ENCODE data around the gene MOGAT2. TPM values are rescaled to one million over a fixed set of nuclear protein-coding genes. Genes with fewer than 3 reads are reported as not detected.

The MOGAT2 gene
- total RNA-seq, 1 donor from 2014 or later: not detected

DNA sequence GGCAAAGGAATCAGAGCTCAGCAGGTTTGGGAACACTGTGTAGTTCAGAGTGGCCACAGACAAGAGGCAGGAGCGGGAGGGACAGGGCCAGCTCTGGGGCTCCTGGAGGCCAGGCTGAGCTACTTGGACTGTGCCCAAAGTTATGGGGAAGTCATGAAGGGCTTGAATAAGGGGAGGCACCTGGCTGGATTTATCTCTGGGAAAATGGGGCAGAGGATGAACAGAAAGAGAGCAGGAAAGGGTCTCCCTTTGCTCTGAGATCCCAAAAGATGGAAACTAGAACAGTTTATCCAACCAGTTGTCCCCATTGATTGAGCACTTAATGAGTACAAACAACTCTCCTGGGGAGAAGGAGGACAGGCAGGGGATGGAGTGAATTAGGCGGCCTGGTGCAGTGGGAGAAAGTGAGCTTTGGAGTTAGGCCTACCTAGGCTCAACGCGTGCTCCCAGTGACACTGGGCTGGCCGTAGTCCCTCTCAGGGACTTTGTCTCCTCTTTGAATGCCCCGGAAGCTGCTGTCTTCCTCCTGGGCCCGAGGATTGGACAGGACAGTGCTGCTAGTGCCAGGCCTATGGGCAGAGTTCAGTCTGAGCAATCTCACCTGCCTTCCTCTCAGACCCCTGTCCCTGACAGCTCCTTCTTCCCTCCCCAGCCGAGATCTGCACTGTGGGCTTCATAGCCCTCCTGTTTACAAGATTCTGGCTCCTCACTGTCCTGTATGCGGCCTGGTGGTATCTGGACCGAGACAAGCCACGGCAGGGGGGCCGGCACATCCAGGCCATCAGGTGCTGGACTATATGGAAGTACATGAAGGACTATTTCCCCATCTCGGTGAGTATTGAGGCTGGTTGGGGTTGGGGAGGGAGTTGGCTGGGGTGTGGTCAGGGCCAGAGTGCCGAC lies 2.0 kb downstream of the MOGAT2 start:
- peaks cover 38% of the 10 kb centered on the region for H3K27me3 Mint-ChIP-seq (ENCODE audit: low read depth, unreplicated experiment)

DNA sequence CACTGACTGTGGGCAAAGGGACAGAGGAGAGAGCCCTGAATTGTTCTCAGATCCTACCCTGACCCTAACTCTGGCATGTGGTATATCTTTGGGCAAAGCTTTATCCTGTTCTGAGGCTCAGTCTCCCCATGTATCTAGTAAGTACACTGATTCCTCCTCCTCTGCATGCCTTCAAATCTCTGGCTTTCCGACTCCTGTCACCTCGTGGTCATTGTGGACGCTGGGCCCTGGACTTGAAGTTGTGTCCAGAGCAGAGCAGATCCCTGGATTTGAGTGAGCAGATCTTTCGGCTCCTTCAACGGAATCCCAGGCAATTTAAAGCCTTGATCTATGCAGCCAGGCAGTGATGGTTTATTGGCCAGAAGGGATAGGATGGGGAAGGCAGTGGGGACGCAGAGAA lies 3.0 kb downstream of the MOGAT2 start:
- Histone ChIP-seq H3K27me3 (ENCODE audit: insufficient read depth, low read length) (peaks cover 11% of the 10 kb centered on the region), H3K4me2 (ENCODE audit: low read length) (no peak overlapping the region), H2AFZ (ENCODE audit: low read depth, low read length) (no peak overlapping the region), H3K36me3 (ENCODE audit: insufficient read depth, low read length) (no peaks in the 10 kb centered on the region), H3K4me3 (ENCODE audit: insufficient read depth, low read depth, low read length) (no peak overlapping the region), H3K79me2 (ENCODE audit: insufficient read depth, low read length) (no peaks in the 10 kb centered on the region), H3K27ac (ENCODE audit: low read depth, low read length) (no peak overlapping the region), H3K9me3 (ENCODE audit: insufficient read depth, low read depth, low read length) (no peaks in the 10 kb centered on the region), H3K4me1 (ENCODE audit: insufficient read depth, low read length) (no peaks in the 10 kb centered on the region), H3K9ac (ENCODE audit: low read length) (no peak overlapping the region), H4K20me1 (ENCODE audit: insufficient read depth, low read length) (no peaks in the 10 kb centered on the region)
- Mint-ChIP-seq H3K36me3 (ENCODE audit: low read depth, unreplicated experiment) (peaks cover 2% of the 10 kb centered on the region), H3K27me3 (ENCODE audit: low read depth, unreplicated experiment) (peaks cover 38% of the 10 kb centered on the region), H3K4me1 (ENCODE audit: low read depth, unreplicated experiment) (peaks cover 5% of the 10 kb centered on the region), H3K9me3 (ENCODE audit: unreplicated experiment) (no peaks in the 10 kb centered on the region), H3K27ac (ENCODE audit: unreplicated experiment) (no peak overlapping the region), H3K4me3 (ENCODE audit: unreplicated experiment) (no peak overlapping the region)
- FAIRE-seq (no peak), DNase-seq (ENCODE audit: low read depth) (no peak)
- no peak for TF ChIP-seq EZH2 (IDR thresholded peaks at IDR 0.05; ENCODE audit: insufficient read depth, low read length)
- TF ChIP-seq, protein P1, sequence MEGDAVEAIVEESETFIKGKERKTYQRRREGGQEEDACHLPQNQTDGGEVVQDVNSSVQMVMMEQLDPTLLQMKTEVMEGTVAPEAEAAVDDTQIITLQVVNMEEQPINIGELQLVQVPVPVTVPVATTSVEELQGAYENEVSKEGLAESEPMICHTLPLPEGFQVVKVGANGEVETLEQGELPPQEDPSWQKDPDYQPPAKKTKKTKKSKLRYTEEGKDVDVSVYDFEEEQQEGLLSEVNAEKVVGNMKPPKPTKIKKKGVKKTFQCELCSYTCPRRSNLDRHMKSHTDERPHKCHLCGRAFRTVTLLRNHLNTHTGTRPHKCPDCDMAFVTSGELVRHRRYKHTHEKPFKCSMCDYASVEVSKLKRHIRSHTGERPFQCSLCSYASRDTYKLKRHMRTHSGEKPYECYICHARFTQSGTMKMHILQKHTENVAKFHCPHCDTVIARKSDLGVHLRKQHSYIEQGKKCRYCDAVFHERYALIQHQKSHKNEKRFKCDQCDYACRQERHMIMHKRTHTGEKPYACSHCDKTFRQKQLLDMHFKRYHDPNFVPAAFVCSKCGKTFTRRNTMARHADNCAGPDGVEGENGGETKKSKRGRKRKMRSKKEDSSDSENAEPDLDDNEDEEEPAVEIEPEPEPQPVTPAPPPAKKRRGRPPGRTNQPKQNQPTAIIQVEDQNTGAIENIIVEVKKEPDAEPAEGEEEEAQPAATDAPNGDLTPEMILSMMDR (IDR thresholded peaks at IDR 0.05; ENCODE audit: insufficient read depth, low read depth, low read length): no peak

More for the DNA sequence above, 2.0 kb downstream of the MOGAT2 start:
- no peak overlapping the region for H3K27ac ChIP-seq (ENCODE audit: low read depth, low read length)
- H3K4me3 Mint-ChIP-seq (ENCODE audit: unreplicated experiment): no peak overlapping the region
- H3K36me3 ChIP-seq (ENCODE audit: insufficient read depth, low read length): no peaks in the 10 kb centered on the region
- H2AFZ ChIP-seq (ENCODE audit: low read depth, low read length): no peak overlapping the region
- peaks cover 11% of the 10 kb centered on the region for H3K27me3 ChIP-seq (ENCODE audit: insufficient read depth, low read length)
- TF ChIP-seq EZH2 (IDR thresholded peaks at IDR 0.05; ENCODE audit: insufficient read depth, low read length): no peak
- TF ChIP-seq, protein P1 (IDR thresholded peaks at IDR 0.05; ENCODE audit: insufficient read depth, low read depth, low read length): no peak
- H3K27ac Mint-ChIP-seq (ENCODE audit: unreplicated experiment): no peak overlapping the region
- H3K9me3 ChIP-seq (ENCODE audit: insufficient read depth, low read depth, low read length): no peaks in the 10 kb centered on the region
- no peak overlapping the region for H3K9ac ChIP-seq (ENCODE audit: low read length)
- H3K4me1 ChIP-seq (ENCODE audit: insufficient read depth, low read length): no peaks in the 10 kb centered on the region
- FAIRE-seq: no peak
- peaks cover 2% of the 10 kb centered on the region for H3K36me3 Mint-ChIP-seq (ENCODE audit: low read depth, unreplicated experiment)
- no peak for DNase-seq (ENCODE audit: low read depth)
- H3K4me2 ChIP-seq (ENCODE audit: low read length): no peak overlapping the region
- H3K4me3 ChIP-seq (ENCODE audit: insufficient read depth, low read depth, low read length): no peak overlapping the region
- H3K4me1 Mint-ChIP-seq (ENCODE audit: low read depth, unreplicated experiment): peaks cover 5% of the 10 kb centered on the region
- no peaks in the 10 kb centered on the region for H3K9me3 Mint-ChIP-seq (ENCODE audit: unreplicated experiment)
- no peaks in the 10 kb centered on the region for H4K20me1 ChIP-seq (ENCODE audit: insufficient read depth, low read length)
- H3K79me2 ChIP-seq (ENCODE audit: insufficient read depth, low read length): no peaks in the 10 kb centered on the region

Measured in astrocyte (in vitro differentiated cells and primary cell).